ENCODE results near the gene ARHGEF17. TPM values are rescaled to one million over a fixed set of nuclear protein-coding genes. Genes with fewer than 3 reads are reported as not detected.

Gene ARHGEF17
- total RNA-seq, 1 experiment from 2014 or later: 22.3 TPM

DNA sequence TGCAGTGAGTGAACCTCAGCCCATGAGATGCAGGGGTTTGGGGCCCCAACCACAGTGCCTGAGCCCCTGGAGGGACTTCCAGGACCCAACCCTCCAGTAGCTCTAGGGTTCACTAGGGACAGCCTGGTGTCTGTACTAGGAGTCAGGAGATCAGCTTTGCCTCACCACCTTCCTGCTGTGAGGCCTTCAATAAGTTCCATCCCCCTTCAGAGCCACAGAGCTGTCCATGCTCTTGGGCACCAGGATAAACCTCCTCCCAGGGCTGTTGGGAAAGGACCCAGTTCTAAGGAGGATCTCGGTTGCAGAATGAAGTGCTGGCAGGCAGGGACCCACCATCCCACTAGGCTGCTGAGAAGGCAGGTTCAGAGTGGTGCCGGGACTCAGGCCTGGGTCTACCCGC is 9.7 kb downstream of the ARHGEF17 start:
- peaks cover 24% of the 10 kb centered on the region for H3K4me1 Mint-ChIP-seq (ENCODE audit: low read depth, unreplicated experiment)

DNA sequence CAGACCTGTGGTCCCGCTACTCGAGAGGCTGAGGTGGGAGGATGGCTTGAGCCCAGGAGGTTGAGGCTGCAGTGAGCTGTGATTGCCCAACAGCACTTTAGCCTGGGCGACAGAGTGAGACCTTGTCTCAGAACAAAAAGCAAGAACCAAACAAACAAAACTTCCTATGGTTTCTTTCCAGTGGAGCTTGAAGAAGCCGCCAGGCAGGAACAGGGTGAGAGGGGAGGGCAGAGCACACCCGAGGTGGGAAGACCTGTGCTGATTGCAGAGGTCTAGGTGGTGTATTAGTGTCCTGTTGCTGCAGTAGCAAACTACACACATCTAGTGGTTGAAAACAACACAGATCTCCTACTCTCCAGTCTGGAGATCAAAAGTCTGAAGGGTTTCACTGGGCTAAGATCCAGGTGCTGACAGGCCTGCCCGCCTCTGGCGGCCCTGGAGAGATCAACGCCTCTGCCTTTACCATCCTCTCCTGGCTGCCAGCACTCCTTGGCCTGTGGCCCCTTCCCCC is 10.5 kb downstream of the ARHGEF17 start:
- Mint-ChIP-seq H3K4me3 (ENCODE audit: low read depth, unreplicated experiment) (no peak overlapping the region), H3K4me1 (ENCODE audit: low read depth, unreplicated experiment) (peaks cover 17% of the 10 kb centered on the region), H3K36me3 (ENCODE audit: insufficient read depth, unreplicated experiment) (no peaks in the 10 kb centered on the region), H3K27ac (ENCODE audit: unreplicated experiment) (no peak overlapping the region), H3K27me3 (ENCODE audit: unreplicated experiment) (no peaks in the 10 kb centered on the region), H3K9me3 (ENCODE audit: low read depth, unreplicated experiment) (no peaks in the 10 kb centered on the region)
- no peak for DNase-seq
- intact Hi-C loops (cut with micrococcal nuclease; ENCODE audit: unreplicated experiment): no loop called here
- no TSS peak for BruUV-seq (replicated peaks)
- CTCF ChIA-PET: interaction anchor here (0.6 to 1.6 kb wide), 2 partner anchors 11 to 18 kb away, joined by 4 to 6 read pairs; no protein-coding TSS in a partner anchor
- TF ChIP-seq, protein P1, sequence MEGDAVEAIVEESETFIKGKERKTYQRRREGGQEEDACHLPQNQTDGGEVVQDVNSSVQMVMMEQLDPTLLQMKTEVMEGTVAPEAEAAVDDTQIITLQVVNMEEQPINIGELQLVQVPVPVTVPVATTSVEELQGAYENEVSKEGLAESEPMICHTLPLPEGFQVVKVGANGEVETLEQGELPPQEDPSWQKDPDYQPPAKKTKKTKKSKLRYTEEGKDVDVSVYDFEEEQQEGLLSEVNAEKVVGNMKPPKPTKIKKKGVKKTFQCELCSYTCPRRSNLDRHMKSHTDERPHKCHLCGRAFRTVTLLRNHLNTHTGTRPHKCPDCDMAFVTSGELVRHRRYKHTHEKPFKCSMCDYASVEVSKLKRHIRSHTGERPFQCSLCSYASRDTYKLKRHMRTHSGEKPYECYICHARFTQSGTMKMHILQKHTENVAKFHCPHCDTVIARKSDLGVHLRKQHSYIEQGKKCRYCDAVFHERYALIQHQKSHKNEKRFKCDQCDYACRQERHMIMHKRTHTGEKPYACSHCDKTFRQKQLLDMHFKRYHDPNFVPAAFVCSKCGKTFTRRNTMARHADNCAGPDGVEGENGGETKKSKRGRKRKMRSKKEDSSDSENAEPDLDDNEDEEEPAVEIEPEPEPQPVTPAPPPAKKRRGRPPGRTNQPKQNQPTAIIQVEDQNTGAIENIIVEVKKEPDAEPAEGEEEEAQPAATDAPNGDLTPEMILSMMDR (IDR thresholded peaks at IDR 0.05; ENCODE audit: unreplicated experiment): no peak

More for the DNA sequence above, 9.7 kb downstream of the ARHGEF17 start:
- no peaks in the 10 kb centered on the region for H3K27me3 Mint-ChIP-seq (ENCODE audit: unreplicated experiment)
- no TSS peak for BruUV-seq (replicated peaks)
- H3K36me3 Mint-ChIP-seq (ENCODE audit: insufficient read depth, unreplicated experiment): peaks cover 5% of the 10 kb centered on the region
- no peak for DNase-seq
- intact Hi-C loops (cut with micrococcal nuclease; ENCODE audit: unreplicated experiment): no loop called here
- CTCF ChIA-PET: interaction anchor here (0.6 kb wide), 1 partner anchor 19 kb away, joined by 6 read pairs; no protein-coding TSS in a partner anchor
- no peak overlapping the region for H3K27ac Mint-ChIP-seq (ENCODE audit: unreplicated experiment)
- no peak overlapping the region for H3K4me3 Mint-ChIP-seq (ENCODE audit: low read depth, unreplicated experiment)
- no peaks in the 10 kb centered on the region for H3K9me3 Mint-ChIP-seq (ENCODE audit: low read depth, unreplicated experiment)
- TF ChIP-seq, protein P1 (IDR thresholded peaks at IDR 0.05; ENCODE audit: unreplicated experiment): no peak

DNA sequence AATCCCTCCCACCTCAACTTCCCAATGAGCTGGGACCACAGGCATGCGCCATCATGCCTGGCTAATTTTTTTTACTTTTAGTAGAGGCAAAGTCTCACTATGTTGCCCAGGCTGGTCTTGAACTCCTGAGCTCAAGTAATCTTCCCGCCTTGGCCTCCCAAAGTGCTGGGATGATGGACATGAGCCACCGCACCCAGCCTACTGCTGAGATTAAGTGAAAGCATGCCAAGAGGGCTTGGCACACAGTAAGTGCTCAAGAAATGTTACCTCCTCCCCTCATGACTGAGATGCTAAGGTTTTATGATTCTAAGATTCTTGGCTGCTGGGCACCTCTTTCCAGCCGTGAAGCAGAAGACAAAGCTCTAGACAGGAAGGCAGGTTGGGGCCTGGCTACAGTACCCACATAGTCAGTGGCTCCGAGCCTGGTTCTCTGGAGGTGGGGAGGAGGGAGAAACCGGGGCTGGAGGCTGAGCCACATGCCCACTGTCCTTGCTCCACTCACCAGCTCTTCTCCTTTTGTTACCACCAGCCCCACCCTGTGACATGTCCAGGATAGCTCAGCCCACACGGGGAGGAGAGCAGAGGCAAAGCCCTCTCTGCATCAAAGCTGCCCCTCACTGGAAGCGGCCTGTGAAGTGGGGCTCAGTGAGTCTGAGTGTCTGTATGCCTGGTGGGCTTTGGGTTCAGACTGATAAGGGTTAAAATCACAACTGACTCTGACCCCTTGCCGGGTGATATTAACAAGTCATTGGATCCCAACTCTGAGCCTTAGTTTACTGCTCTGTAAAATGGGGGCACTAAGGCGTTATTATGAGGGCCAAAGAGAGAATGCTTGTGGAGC is 12.9 kb downstream of the ARHGEF17 start:
- Mint-ChIP-seq H3K36me3 (ENCODE audit: insufficient read depth, unreplicated experiment) (no peaks in the 10 kb centered on the region), H3K4me3 (ENCODE audit: low read depth, unreplicated experiment) (no peak overlapping the region), H3K27me3 (ENCODE audit: unreplicated experiment) (no peaks in the 10 kb centered on the region), H3K27ac (ENCODE audit: unreplicated experiment) (no peak overlapping the region), H3K9me3 (ENCODE audit: low read depth, unreplicated experiment) (no peaks in the 10 kb centered on the region), H3K4me1 (ENCODE audit: low read depth, unreplicated experiment) (peaks cover 6% of the 10 kb centered on the region)
- TF ChIP-seq, protein P1 (IDR thresholded peaks at IDR 0.05; ENCODE audit: unreplicated experiment): no peak
- intact Hi-C loops (cut with micrococcal nuclease; ENCODE audit: unreplicated experiment): no loop called here
- no peak for DNase-seq
- CTCF ChIA-PET: no interaction called here
- BruUV-seq (replicated peaks): no TSS peak

GRCh38 chr11:73321604-73322381 is 13.7 kb downstream of the ARHGEF17 start:
- intact Hi-C loops (cut with micrococcal nuclease; ENCODE audit: unreplicated experiment): no loop called here
- peaks cover 7% of the 10 kb centered on the region for H3K4me1 Mint-ChIP-seq (ENCODE audit: low read depth, unreplicated experiment)
- H3K4me3 Mint-ChIP-seq (ENCODE audit: low read depth, unreplicated experiment): no peak overlapping the region
- H3K27ac Mint-ChIP-seq (ENCODE audit: unreplicated experiment): no peak overlapping the region
- TF ChIP-seq, protein P1 (IDR thresholded peaks at IDR 0.05; ENCODE audit: unreplicated experiment): no peak
- no peaks in the 10 kb centered on the region for H3K36me3 Mint-ChIP-seq (ENCODE audit: insufficient read depth, unreplicated experiment)
- no peaks in the 10 kb centered on the region for H3K9me3 Mint-ChIP-seq (ENCODE audit: low read depth, unreplicated experiment)
- no TSS peak for BruUV-seq (replicated peaks)
- H3K27me3 Mint-ChIP-seq (ENCODE audit: unreplicated experiment): no peaks in the 10 kb centered on the region
- no peak for DNase-seq
- CTCF ChIA-PET: no interaction called here

Data from Calu3 (cell line).